GM20000 (cell line): ENCODE measurements around the gene ARHGAP26.
A peak's percentile ranks its signal among the peaks of the same experiment; 100 is the strongest.

ENCODE experiments used
- DNase-seq: peaks from one replicate; pipeline ENCODE4 v3.0.0; 2012; ENCODE audit warnings: low spot score
- TF ChIP-seq, protein P1 (sequence below): IDR thresholded peaks from 2 replicates; pipeline ENCODE4 v1.5.1; 2012; ENCODE audit warnings: mild to moderate bottlenecking, control low read depth; ENCODE audit errors: extremely low read depth, missing control alignments

Gene ARHGAP26

GRCh38 chr5:143210576-143210975, 440.4 kb downstream of the ARHGAP26 start:
- TF ChIP-seq, protein P1, sequence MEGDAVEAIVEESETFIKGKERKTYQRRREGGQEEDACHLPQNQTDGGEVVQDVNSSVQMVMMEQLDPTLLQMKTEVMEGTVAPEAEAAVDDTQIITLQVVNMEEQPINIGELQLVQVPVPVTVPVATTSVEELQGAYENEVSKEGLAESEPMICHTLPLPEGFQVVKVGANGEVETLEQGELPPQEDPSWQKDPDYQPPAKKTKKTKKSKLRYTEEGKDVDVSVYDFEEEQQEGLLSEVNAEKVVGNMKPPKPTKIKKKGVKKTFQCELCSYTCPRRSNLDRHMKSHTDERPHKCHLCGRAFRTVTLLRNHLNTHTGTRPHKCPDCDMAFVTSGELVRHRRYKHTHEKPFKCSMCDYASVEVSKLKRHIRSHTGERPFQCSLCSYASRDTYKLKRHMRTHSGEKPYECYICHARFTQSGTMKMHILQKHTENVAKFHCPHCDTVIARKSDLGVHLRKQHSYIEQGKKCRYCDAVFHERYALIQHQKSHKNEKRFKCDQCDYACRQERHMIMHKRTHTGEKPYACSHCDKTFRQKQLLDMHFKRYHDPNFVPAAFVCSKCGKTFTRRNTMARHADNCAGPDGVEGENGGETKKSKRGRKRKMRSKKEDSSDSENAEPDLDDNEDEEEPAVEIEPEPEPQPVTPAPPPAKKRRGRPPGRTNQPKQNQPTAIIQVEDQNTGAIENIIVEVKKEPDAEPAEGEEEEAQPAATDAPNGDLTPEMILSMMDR: no peak
- no peak for DNase-seq

GRCh38 chr5:143212261-143212660, 442.1 kb downstream of the ARHGAP26 start:
- no peak for DNase-seq
- TF ChIP-seq, protein P1: no peak

DNA sequence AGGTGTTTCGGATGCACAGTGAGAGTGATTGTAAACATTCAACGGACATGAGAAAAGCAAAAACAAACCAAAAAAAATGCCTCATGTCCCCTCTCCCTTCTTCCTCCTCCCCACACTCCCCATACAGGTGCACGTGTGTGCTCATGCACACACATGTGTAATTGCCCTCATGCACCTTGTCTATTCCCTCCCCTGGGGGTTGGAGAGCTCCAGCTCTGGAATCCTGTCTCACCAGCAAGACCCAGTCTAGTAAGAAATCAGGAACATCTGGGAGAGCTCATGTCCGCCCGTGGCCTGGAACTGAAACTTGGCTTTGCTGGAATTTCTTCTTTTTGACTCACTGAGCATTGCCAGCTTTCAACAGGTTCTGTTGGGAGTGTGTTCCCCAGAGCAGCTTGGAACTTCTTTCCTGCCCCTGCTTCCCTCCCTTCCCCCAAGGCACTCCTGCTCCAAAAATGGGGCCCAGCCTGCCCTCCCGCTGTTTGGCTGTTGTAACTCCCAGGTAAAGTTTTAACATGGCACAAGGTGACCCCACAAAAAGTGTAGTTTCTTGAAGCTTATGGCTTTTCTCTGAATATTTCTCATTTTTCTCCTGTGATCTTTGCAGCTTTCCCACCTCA, 443.2 kb downstream of the ARHGAP26 start:
- TF ChIP-seq, protein P1: peak; percentile 3
- DNase-seq: no peak

GRCh38 chr5:143213851-143214363, 443.7 kb downstream of the ARHGAP26 start:
- TF ChIP-seq, protein P1: no peak

DNA sequence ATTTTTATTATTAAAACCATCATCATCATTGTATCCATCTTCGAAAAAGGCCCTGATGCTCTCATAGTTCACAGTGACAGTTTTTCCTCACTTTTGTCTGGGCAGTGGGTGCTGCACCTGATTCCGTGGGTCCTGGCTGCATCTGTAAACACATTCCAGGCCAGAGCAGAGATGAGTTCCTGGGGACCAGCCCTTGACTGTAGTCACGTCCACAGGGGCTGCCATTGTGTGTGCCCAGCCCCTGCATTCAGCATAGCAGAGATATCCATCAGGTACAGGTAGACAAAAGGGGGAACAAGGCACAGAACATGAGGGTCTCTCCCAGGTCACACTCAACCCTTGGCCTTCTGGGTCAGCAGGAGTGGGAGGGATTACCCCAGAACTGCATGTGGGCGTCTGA, 444.3 kb downstream of the ARHGAP26 start:
- DNase-seq: no peak
- TF ChIP-seq, protein P1: no peak

More at GRCh38 chr5:143213851-143214363, 443.7 kb downstream of the ARHGAP26 start:
- DNase-seq: peak; percentile 63

DNA sequence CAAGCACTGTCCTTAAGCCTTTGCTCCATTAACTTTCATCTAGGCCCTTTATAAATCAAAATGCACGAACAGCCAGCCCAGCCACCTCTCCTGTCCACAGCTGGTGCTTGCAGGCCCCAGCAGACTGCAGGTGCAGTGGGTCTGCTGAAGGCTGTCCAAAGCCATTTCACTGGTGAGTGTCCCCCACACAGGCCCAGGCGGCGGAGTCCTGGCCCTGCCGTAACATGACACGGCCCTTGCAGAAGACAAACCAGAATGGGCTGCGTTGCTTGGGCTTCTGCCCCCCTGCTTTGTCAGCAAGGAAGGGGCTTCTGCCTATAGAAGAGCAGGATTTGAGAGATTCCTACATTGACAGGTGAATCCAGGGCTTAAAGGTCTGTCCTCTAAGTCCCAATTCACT, 444.7 kb downstream of the ARHGAP26 start:
- TF ChIP-seq, protein P1: no peak
- DNase-seq: no peak

DNA sequence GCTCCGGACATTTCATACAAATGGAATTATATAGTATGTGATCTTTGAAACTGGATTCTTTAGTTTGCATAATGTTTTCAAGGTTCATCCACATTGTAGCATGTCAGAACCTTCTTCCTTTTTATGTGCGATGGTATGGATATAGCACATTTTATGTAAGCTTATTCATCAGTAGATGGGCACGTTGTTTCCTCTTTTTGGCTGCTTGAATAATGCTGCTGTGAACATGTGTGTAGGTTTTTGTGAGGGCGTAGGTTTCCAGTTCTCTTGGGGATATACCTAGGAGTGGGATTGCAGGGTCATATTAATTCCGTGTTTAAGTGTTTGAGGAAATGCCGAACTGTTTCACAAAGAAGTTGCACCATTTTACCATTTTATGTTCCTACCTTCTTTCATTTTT, 445.5 kb downstream of the ARHGAP26 start:
- TF ChIP-seq, protein P1: no peak
- no peak for DNase-seq
